H1 (cell line): ENCODE results near the gene GNAI2.

Source experiments
- BRCA1 ChIP-seq: IDR thresholded peaks from 2 replicates; pipeline ENCODE4 v1.6.1; 2012; ENCODE audit warnings: low read depth, low read length, improper control_type of control experiment
- CTCF ChIP-seq, 3 experiments: IDR thresholded peaks; 1 replicate in 2 of 3; 2 replicates in 1 of 3; pipeline versions ENCODE4 v1.5.1 to v1.6.1; 2011; ENCODE audit warnings: low read length in 3 of 3, mild to moderate bottlenecking in 3 of 3, inconsistent platforms in 2 of 3, low read depth in 1 of 3, moderate library complexity in 1 of 3; ENCODE audit not compliant: insufficient read depth in 1 of 3; ENCODE audit errors: control extremely low read depth in 1 of 3
- PHF8 ChIP-seq: fragments of 200-600 bp; sonication (generic); conservative IDR thresholded peaks from 2 replicates; pipeline ENCODE4 v1.7.1; 2012; ENCODE audit warnings: low read depth, mild to moderate bottlenecking, inconsistent platforms, low read length, moderate library complexity
- POLR2A ChIP-seq, 2 experiments: IDR thresholded peaks; 1 replicate in 1 of 2; 2 replicates in 1 of 2; pipeline ENCODE4 v1.6.1; 2011; ENCODE audit warnings: low read depth in 2 of 2, low read length in 2 of 2, mild to moderate bottlenecking in 2 of 2; ENCODE audit errors: control extremely low read depth in 1 of 2
- POLR2AphosphoS5 ChIP-seq: IDR thresholded peaks from 2 replicates; pipeline ENCODE4 v1.6.1; 2011; ENCODE audit warnings: low read depth, low read length

DNA sequence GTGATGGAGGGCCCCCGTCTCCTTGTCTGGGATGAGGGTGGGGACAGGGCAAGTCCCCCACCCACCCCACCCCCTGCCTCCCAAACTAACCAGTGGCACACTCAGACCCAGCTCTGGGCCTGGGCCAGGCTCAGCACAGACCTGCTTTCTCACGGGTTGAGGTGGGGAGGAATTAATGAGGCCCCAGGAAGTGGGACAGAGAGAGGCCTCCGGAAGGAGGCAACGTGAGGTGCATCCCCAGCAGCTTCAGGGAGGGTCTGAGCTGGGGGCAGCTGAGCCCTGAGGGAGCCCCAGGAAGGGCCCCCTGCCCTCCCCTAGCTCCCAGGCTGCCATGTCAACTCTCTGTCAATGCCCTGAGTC, 15.0 kb upstream of the GNAI2 start:
- TF ChIP-seq POLR2A (IDR thresholded peaks at IDR 0.05; ENCODE audit: control extremely low read depth in 1 of 2, low read depth in 2 of 2, low read length in 2 of 2), result no peak
- no peak for TF ChIP-seq PHF8
- TF ChIP-seq POLR2AphosphoS5, result no peak
- no peak for TF ChIP-seq BRCA1
- no peak for TF ChIP-seq CTCF (IDR thresholded peaks at IDR 0.05; ENCODE audit: control extremely low read depth in 1 of 3, insufficient read depth in 1 of 3, low read depth in 1 of 3, low read length in 3 of 3)
